T-cell (primary cell): ENCODE results near the gene ZNF625. TPM values are rescaled to one million over a fixed set of nuclear protein-coding genes. Genes with fewer than 3 reads are reported as not detected.

Experiments
- ATAC-seq, 4 experiments: fragments of 200-7000 bp in 3 of 4; fragments of 150-1000 bp in 1 of 4; cut with Tn5 transposase; replicated peaks in 1 of 4; 1 replicate in 3 of 4; 2 replicates in 1 of 4; pipeline ENCODE4 v1.10.0; 2021; ENCODE audit warnings: moderate library complexity in 3 of 4, mild to moderate bottlenecking in 2 of 4, moderate number of reproducible peaks in 1 of 4
- CTCF ChIA-PET, 2 donors: fragments of 300-600 bp; sonication (Branson Sonifier 250); formaldehyde crosslinking; loops; one replicate each; lab custom pipeline; 2022; ENCODE audit warnings: antibody characterized with exemption in 2 of 2; lab: Charles Lee
- POLR2A ChIA-PET, 2 donors: fragments of 300-600 bp; sonication (Branson Sonifier 250); formaldehyde crosslinking; loops; one replicate each; lab custom pipeline; 2022; ENCODE audit warnings: antibody characterized with exemption in 2 of 2; lab: Charles Lee
- DNase-seq, 35 experiments: peaks; one replicate each; pipeline versions ENCODE4 v3.0.0 to v3.0.0-alpha.2; 2013 to 2023
- H3K27ac ChIP-seq: one replicate; pipeline ENCODE4 v1.5.1; 2013; ENCODE audit warnings: low read length
- H3K27me3 ChIP-seq, 2 experiments: replicated peaks in 1 of 2; 1 replicate in 1 of 2; 2 replicates in 1 of 2; pipeline versions ENCODE4 v1.6.1 to v1.7.0; 2013; ENCODE audit warnings: low read length in 1 of 2, mixed read lengths in 1 of 2; ENCODE audit not compliant: control insufficient read depth in 2 of 2, insufficient read depth in 2 of 2; ENCODE audit errors: extremely low read depth in 1 of 2
- H3K36me3 ChIP-seq, 2 donors: 1 replicate in 1 of 2; 2 replicates in 1 of 2; pipeline versions ENCODE4 v1.6.1 to v1.7.0; 2013; ENCODE audit warnings: low read length in 1 of 2; ENCODE audit not compliant: control insufficient read depth in 2 of 2, insufficient read depth in 1 of 2; ENCODE audit errors: extremely low read depth in 1 of 2
- H3K4me1 ChIP-seq, 2 experiments: 1 replicate in 1 of 2; 2 replicates in 1 of 2; pipeline versions ENCODE4 v1.6.1 to v1.7.0; 2013; ENCODE audit warnings: low read length in 2 of 2, mixed read lengths in 1 of 2; ENCODE audit not compliant: insufficient read depth in 2 of 2, control insufficient read depth in 1 of 2; ENCODE audit errors: extremely low read depth in 1 of 2
- H3K4me3 ChIP-seq, 2 donors: 1 replicate in 1 of 2; 2 replicates in 1 of 2; pipeline versions ENCODE4 v1.5.1 to v1.7.0; 2013; ENCODE audit warnings: mild to moderate bottlenecking in 2 of 2, low read length in 1 of 2, moderate library complexity in 1 of 2; ENCODE audit not compliant: control insufficient read depth in 1 of 2; ENCODE audit errors: extremely low read depth in 1 of 2
- H3K9me3 ChIP-seq: 2 replicates; pipeline ENCODE4 v1.7.0; 2013
- H3K27ac Mint-ChIP-seq, 2 donors: one replicate each; pipeline ENCODE4 v1.8.0; 2020 to 2021; ENCODE audit warnings: mild to moderate bottlenecking in 2 of 2, mixed read lengths in 2 of 2
- H3K27me3 Mint-ChIP-seq, 2 donors: one replicate each; pipeline ENCODE4 v1.8.0; 2021 to 2022; ENCODE audit warnings: mixed read lengths in 2 of 2
- H3K36me3 Mint-ChIP-seq: one replicate; pipeline ENCODE4 v1.8.0; 2021; ENCODE audit warnings: mixed read lengths
- H3K4me1 Mint-ChIP-seq, 3 donors: one replicate each; pipeline ENCODE4 v1.8.0; 2020 to 2022; ENCODE audit warnings: mixed read lengths in 3 of 3, mild to moderate bottlenecking in 1 of 3
- H3K4me3 Mint-ChIP-seq, 3 donors: one replicate each; pipeline ENCODE4 v1.8.0; 2020 to 2022; ENCODE audit warnings: mild to moderate bottlenecking in 3 of 3, mixed read lengths in 3 of 3, moderate library complexity in 3 of 3
- H3K9me3 Mint-ChIP-seq, 3 donors: one replicate each; pipeline ENCODE4 v1.8.0; 2020 to 2022; ENCODE audit warnings: mixed read lengths in 3 of 3
- WGBS: methylation state at CpG from one replicate; pipeline ENCODE4 v1.1.5; 2013; ENCODE audit warnings: missing lambda C conversion rate; ENCODE audit not compliant: insufficient coverage; 5-methylcytosine and 5-hydroxymethylcytosine counted together
- total RNA-seq, 35 experiments: library from RNA in 6 of 35; stranded (reverse) in 6 of 35; fragments of 120-200 nt in 1 of 35; gene quantifications; one replicate each; pipeline versions ENCODE4 v1.2.1 to v1.2.4 and lab custom pipeline; 2013 to 2026

ZNF625 gene
- total RNA-seq, 5 donors from 2014 or later (not counting 1 experiment from before 2014, with no cell fraction given) = 1.2 to 3.5 (median 2.0) TPM

- Histone ChIP-seq H3K36me3 (peaks cover 0 to 11% of the 10 kb centered on the region in 2 donors), H3K4me1 (peaks cover 10 to 23% of the 10 kb centered on the region in 2 experiments), H3K4me3 (no peak overlapping the region), H3K27ac (no peak overlapping the region), H3K27me3 (no peaks in the 10 kb centered on the region), H3K9me3 (no peaks in the 10 kb centered on the region)
- Mint-ChIP-seq H3K27ac (no peak overlapping the region), H3K4me3 (peak overlapping the region; percentile 91 to 93 (median 91)), H3K27me3 (no peaks in the 10 kb centered on the region), H3K9me3 (peaks cover 0 to 14% (median 9%) of the 10 kb centered on the region in 3 donors), H3K36me3 (peaks cover 24% of the 10 kb centered on the region), H3K4me1 (peaks cover 36 to 37% (median 36%) of the 10 kb centered on the region in 3 donors)
- ChIA-PET CTCF (interaction anchor here (0.6 to 2.2 kb wide), 9 partner anchors 14 to 344 kb away, joined by 3 to 19 read pairs (median 6); partner anchors contain the start of genes ZNF491 (in 1 of the 2), ZNF563 (in 1 of the 2) and ZNF700 (in 1 of the 2)), POLR2A (no interaction called here)
- WGBS = 67% methylated on average over 9 of the region's 10 CpGs
- ATAC-seq (no peak), DNase-seq (no peak)
These were observed 15.2 kb downstream of the ZNF625 start for GRCh38 chr19:12141405-12141736.

DNA sequence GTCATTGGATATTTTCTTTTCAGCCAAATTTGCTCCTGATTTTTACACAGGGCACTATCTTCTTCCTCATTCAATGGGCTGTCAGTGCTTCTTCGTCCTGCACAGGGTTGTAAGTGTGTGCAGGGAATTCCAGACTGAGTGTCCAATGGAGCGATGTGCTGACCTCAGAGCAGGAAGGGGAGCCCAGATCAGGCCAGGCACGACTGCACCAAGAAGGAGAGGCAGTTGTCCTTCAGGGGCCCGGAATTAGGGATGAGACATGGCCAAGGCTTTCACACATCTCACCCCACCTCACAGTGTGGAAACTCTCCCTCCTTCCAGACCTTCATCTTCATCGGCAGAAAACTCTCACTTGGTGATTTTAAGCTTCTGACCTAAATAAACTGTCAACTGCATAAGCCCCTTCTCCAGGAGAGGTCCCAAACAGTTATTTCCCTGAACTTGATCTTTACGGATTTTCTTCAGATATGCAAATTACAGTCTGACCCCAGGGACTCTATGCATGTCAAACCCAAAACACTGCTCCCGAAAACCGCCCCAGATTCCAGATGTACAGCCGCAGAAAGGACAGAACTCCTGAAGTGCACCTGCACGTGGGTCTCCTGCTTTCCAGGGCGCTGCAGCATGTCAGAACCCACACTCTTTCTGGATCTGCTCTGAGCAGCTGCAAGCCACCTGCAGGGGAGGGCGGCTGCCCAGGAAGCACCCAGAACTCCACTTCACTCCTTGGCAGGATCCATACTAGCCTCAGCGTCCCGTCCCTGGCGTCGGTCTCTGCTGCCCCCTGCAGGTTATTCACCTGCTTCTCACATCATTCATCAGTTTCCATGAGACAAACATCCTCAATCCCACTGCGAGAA is 15.8 kb downstream of the ZNF625 start:
- WGBS = 2% methylated on average over 10 of the region's 17 CpGs

GRCh38 chr19:12139885-12140544 is 16.5 kb downstream of the ZNF625 start, which contains the start of gene ZNF20:
TSS of gene ZNF20 (minus strand) at chr19:12140350. CDS start at chr19:12140182, 168 bp downstream.
- Histone ChIP-seq H3K27ac (peak within 1 kb of the TSS; percentile 54), H3K4me3 (peak within 1 kb of the TSS; percentile 70 to 95), H3K9me3 (no peaks in the 10 kb centered on the region), H3K4me1 (peaks cover 10 to 23% of the 10 kb centered on the region in 2 experiments), H3K36me3 (peaks cover 0 to 13% of the 10 kb centered on the region in 2 donors), H3K27me3 (no peaks in the 10 kb centered on the region)
- Mint-ChIP-seq H3K27ac (peak within 1 kb of the TSS; percentile 41 to 63), H3K27me3 (no peaks in the 10 kb centered on the region), H3K36me3 (peaks cover 20% of the 10 kb centered on the region), H3K4me1 (peaks cover 36 to 37% (median 36%) of the 10 kb centered on the region in 3 donors), H3K4me3 (peak within 1 kb of the TSS; percentile 91 to 93 (median 91)), H3K9me3 (no peaks in the 10 kb centered on the region)
- DNase-seq (peak; percentile 62 to 89 (median 79)), ATAC-seq (peak; percentile 90 to 96 (median 94))
- POLR2A ChIA-PET = no interaction called here
- 0% methylated on average over 47 of the region's 49 CpGs for WGBS
- CTCF ChIA-PET = interaction anchor here in 1 of 2 donors (0.6 to 2.2 kb wide), 10 partner anchors 23 to 342 kb away, joined by 3 to 19 read pairs (median 6); partner anchors contain the start of genes ZNF136, ZNF491, ZNF563 and ZNF700

More for the DNA sequence above, 15.8 kb downstream of the ZNF625 start:
- CTCF ChIA-PET = interaction anchor here (0.6 to 2.2 kb wide), 13 partner anchors 13 to 343 kb away, joined by 3 to 19 read pairs (median 4); partner anchors contain the start of genes ZNF136 (in 1 of the 2), ZNF491 (in 1 of the 2), ZNF563 (in 1 of the 2) and ZNF700 (in 1 of the 2)
- H3K27me3 ChIP-seq = no peaks in the 10 kb centered on the region
- peak overlapping the region; percentile 70 to 95 for H3K4me3 ChIP-seq
- peak overlapping the region; percentile 91 to 93 (median 91) for H3K4me3 Mint-ChIP-seq
- H3K9me3 Mint-ChIP-seq = peaks cover 0 to 8% (median 6%) of the 10 kb centered on the region in 3 donors
- ATAC-seq (peak; percentile 62 to 73 (median 66)), DNase-seq (peak; percentile 60 to 92 (median 80))
- H3K36me3 ChIP-seq = peaks cover 0 to 11% of the 10 kb centered on the region in 2 donors
- peaks cover 36 to 37% (median 36%) of the 10 kb centered on the region in 3 donors for H3K4me1 Mint-ChIP-seq
- POLR2A ChIA-PET = no interaction called here
- H3K36me3 Mint-ChIP-seq = peaks cover 20% of the 10 kb centered on the region
- H3K27ac Mint-ChIP-seq = peak overlapping the region in 1 of 2 donors; percentile 12
- no peaks in the 10 kb centered on the region for H3K9me3 ChIP-seq
- peaks cover 10 to 23% of the 10 kb centered on the region in 2 experiments for H3K4me1 ChIP-seq
- H3K27me3 Mint-ChIP-seq = no peaks in the 10 kb centered on the region
- H3K27ac ChIP-seq = no peak overlapping the region

DNA sequence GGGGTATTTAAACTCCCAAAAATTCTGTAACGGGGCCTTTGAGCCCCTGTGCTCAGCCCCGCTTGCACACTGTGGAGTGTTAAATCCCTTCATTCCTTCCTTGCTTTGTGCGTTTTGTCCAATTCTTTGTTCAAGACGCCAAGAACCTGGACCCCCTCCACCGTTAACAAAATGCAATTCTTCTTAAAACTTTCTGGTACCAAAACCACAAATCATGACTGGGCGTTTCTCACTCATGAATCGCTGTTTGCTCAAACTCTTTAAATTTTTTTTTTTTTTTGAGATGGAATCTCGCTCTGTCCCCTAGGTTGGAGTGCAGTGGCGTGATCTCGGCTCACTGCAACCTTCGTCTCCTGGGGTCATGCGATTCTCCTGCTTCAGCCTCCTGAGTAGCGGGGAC is 17.3 kb downstream of the ZNF625 start:
- WGBS = 55% methylated on average over 11 of the region's 13 CpGs
- peaks cover 5 to 19% of the 10 kb centered on the region in 2 donors for H3K36me3 ChIP-seq
- Mint-ChIP-seq H3K9me3 (no peaks in the 10 kb centered on the region), H3K27me3 (no peaks in the 10 kb centered on the region), H3K4me3 (peak overlapping the region; percentile 91 to 93 (median 91)), H3K36me3 (peaks cover 27% of the 10 kb centered on the region), H3K27ac (no peak overlapping the region), H3K4me1 (peaks cover 36 to 37% (median 36%) of the 10 kb centered on the region in 3 donors)
- peaks cover 10 to 23% of the 10 kb centered on the region in 2 experiments for H3K4me1 ChIP-seq
- CTCF ChIA-PET = no interaction called here
- POLR2A ChIA-PET = interaction anchor here in 1 of 2 donors (0.5 kb wide), 1 partner anchor 215 kb away, joined by 14 read pairs; no protein-coding TSS in a partner anchor
- H3K27ac ChIP-seq = no peak overlapping the region
- DNase-seq (peak in 1 of 35 experiments; percentile 15), ATAC-seq (no peak)
- no peaks in the 10 kb centered on the region for H3K27me3 ChIP-seq
- H3K4me3 ChIP-seq = peak overlapping the region; percentile 70 to 95
- no peaks in the 10 kb centered on the region for H3K9me3 ChIP-seq

GRCh38 chr19:12137221-12137940 is 19.2 kb downstream of the ZNF625 start:
- Mint-ChIP-seq H3K27me3 (no peaks in the 10 kb centered on the region), H3K9me3 (peaks cover 0 to 14% (median 8%) of the 10 kb centered on the region in 3 donors), H3K36me3 (peaks cover 44% of the 10 kb centered on the region), H3K4me3 (peak overlapping the region in 2 of 3 donors; percentile 44 to 91), H3K27ac (peak overlapping the region; percentile 48 to 54), H3K4me1 (peaks cover 36 to 37% (median 36%) of the 10 kb centered on the region in 3 donors)
- Histone ChIP-seq H3K36me3 (peaks cover 17 to 38% of the 10 kb centered on the region in 2 donors), H3K4me3 (no peak overlapping the region), H3K4me1 (peaks cover 10 to 23% of the 10 kb centered on the region in 2 experiments), H3K27me3 (no peaks in the 10 kb centered on the region), H3K9me3 (peaks cover 10% of the 10 kb centered on the region), H3K27ac (no peak overlapping the region)
- 81% methylated on average over 7 of the region's 7 CpGs for WGBS
- peak in 2 of 4 experiments; percentile 22 to 30 for ATAC-seq
- ChIA-PET POLR2A (no interaction called here), CTCF (interaction anchor here (0.7 to 1.6 kb wide), 5 partner anchors 15 to 255 kb away, joined by 3 to 14 read pairs (median 9); no protein-coding TSS in a partner anchor)
- peak in 13 of 35 experiments; percentile 9 to 61 (median 17) for DNase-seq
